Activated CD4-positive, alpha-beta T cell treated with anti-CD3 and anti-CD28 coated beads for 4 hours (primary cell): Measurements from ENCODE around the gene NEUROD4.
A peak's percentile ranks its signal among the peaks of the same experiment; 100 is the strongest.

ENCODE experiments used
- DNase-seq, 2 donors: peaks; one replicate each; pipeline ENCODE4 v3.0.0-alpha.2; 2020

NEUROD4 gene

GRCh38 chr12:55061024-55061423, 41.2 kb downstream of the NEUROD4 start:
- no peak for DNase-seq

- DNase-seq = no peak
These were observed 43.5 kb downstream of the NEUROD4 start for GRCh38 chr12:55063291-55063690.

- no peak for DNase-seq
These were observed 45.8 kb downstream of the NEUROD4 start for GRCh38 chr12:55065535-55065934.

- no peak for DNase-seq
These were observed 47.9 kb downstream of the NEUROD4 start for GRCh38 chr12:55067701-55068100.

- peak; percentile 7 to 13 for DNase-seq
These were observed 48.7 kb downstream of the NEUROD4 start for GRCh38 chr12:55068416-55069010.

- DNase-seq = peak; percentile 77 to 78
These were observed 52.3 kb downstream of the NEUROD4 start for GRCh38 chr12:55072083-55072482.

- DNase-seq = peak; percentile 77 to 87
These were observed 53.6 kb downstream of the NEUROD4 start for GRCh38 chr12:55073043-55074022.

- DNase-seq = no peak
These were observed 55.0 kb downstream of the NEUROD4 start for GRCh38 chr12:55074806-55075205.
